ENCODE results near the gene GORASP1. TPM values are rescaled to one million over a fixed set of nuclear protein-coding genes. Genes with fewer than 3 reads are reported as not detected.

Gene GORASP1
- total RNA-seq, 2 donors from 2014 or later = 47.4 to 48.9 TPM

DNA sequence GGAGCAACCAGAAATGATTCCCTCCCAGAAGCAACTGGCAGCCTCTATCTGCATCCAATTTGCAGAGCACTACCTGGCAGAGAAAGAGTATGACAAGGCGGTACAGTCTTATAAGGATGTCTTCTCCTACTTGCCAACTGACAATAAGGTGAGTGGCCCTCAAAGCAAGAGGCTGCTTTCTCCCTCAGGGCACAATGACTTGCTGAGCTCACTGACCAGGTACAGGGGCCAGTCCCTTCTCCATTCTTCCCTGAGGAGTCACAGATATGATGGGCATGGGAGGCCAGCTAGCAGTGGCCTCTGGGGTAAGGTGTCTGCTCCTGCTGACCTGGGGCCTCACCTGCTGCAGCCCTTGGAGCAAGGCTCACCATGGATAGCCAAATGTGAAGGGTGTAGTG lies 25.7 kb upstream of the GORASP1 start:
- Mint-ChIP-seq H3K27ac (no peak overlapping the region), H3K4me1 (peaks cover 8% of the 10 kb centered on the region), H3K4me3 (no peak overlapping the region), H3K9me3 (no peaks in the 10 kb centered on the region), H3K27me3 (ENCODE audit: insufficient read depth) (no peaks in the 10 kb centered on the region), H3K36me3 (ENCODE audit: low read depth) (no peaks in the 10 kb centered on the region)
- H3K36me3 ChIP-seq (ENCODE audit: control insufficient read depth, insufficient read depth, low read length) = no peaks in the 10 kb centered on the region
- no peak overlapping the region for H3K4me3 ChIP-seq (ENCODE audit: low read length)
- no peak overlapping the region for H3K27ac ChIP-seq (ENCODE audit: low read depth, low read length)
- H3K27me3 ChIP-seq (ENCODE audit: control insufficient read depth, insufficient read depth, low read length, poor library complexity, severe bottlenecking) = no peaks in the 10 kb centered on the region
- H3K9ac ChIP-seq (ENCODE audit: extremely low read depth, low read length, poor library complexity, severe bottlenecking) = no peak overlapping the region
- no peaks in the 10 kb centered on the region for H3K4me1 ChIP-seq (ENCODE audit: control insufficient read depth, insufficient read depth, low read length)
- TF ChIP-seq, protein P1, sequence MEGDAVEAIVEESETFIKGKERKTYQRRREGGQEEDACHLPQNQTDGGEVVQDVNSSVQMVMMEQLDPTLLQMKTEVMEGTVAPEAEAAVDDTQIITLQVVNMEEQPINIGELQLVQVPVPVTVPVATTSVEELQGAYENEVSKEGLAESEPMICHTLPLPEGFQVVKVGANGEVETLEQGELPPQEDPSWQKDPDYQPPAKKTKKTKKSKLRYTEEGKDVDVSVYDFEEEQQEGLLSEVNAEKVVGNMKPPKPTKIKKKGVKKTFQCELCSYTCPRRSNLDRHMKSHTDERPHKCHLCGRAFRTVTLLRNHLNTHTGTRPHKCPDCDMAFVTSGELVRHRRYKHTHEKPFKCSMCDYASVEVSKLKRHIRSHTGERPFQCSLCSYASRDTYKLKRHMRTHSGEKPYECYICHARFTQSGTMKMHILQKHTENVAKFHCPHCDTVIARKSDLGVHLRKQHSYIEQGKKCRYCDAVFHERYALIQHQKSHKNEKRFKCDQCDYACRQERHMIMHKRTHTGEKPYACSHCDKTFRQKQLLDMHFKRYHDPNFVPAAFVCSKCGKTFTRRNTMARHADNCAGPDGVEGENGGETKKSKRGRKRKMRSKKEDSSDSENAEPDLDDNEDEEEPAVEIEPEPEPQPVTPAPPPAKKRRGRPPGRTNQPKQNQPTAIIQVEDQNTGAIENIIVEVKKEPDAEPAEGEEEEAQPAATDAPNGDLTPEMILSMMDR (conservative IDR thresholded peaks at IDR 0.05) = no peak
- no peak for DNase-seq
- no peaks in the 10 kb centered on the region for H3K9me3 ChIP-seq (ENCODE audit: control insufficient read depth, low read length)
- WGBS, 2 experiments (ENCODE audit: insufficient coverage in 1 of 2, insufficient read length in 1 of 2) = 94% methylated on average over 1 of the region's 1 CpG; no CpG with 5 or more reads in 1 of the 2 experiments

- 92 to 95% methylated on average over 7 to 11 of the region's 11 CpGs for WGBS, 2 experiments (ENCODE audit: insufficient coverage in 1 of 2, insufficient read length in 1 of 2)
- Histone ChIP-seq H3K27me3 (ENCODE audit: control insufficient read depth, insufficient read depth, low read length, poor library complexity, severe bottlenecking) (no peaks in the 10 kb centered on the region), H3K27ac (ENCODE audit: low read depth, low read length) (no peak overlapping the region), H3K9ac (ENCODE audit: extremely low read depth, low read length, poor library complexity, severe bottlenecking) (no peak overlapping the region), H3K9me3 (ENCODE audit: control insufficient read depth, low read length) (no peaks in the 10 kb centered on the region), H3K36me3 (ENCODE audit: control insufficient read depth, insufficient read depth, low read length) (no peaks in the 10 kb centered on the region), H3K4me3 (ENCODE audit: low read length) (no peak overlapping the region), H3K4me1 (ENCODE audit: control insufficient read depth, insufficient read depth, low read length) (no peaks in the 10 kb centered on the region)
- no peak for DNase-seq
- TF ChIP-seq, protein P1 (conservative IDR thresholded peaks at IDR 0.05) = no peak
- H3K9me3 Mint-ChIP-seq = no peaks in the 10 kb centered on the region
- peaks cover 8% of the 10 kb centered on the region for H3K4me1 Mint-ChIP-seq
- H3K27ac Mint-ChIP-seq = no peak overlapping the region
- no peaks in the 10 kb centered on the region for H3K36me3 Mint-ChIP-seq (ENCODE audit: low read depth)
- H3K27me3 Mint-ChIP-seq (ENCODE audit: insufficient read depth) = no peaks in the 10 kb centered on the region
- no peak overlapping the region for H3K4me3 Mint-ChIP-seq
Observed at GRCh38 chr3:39132096-39133092, 25.0 kb upstream of the GORASP1 start.

DNA sequence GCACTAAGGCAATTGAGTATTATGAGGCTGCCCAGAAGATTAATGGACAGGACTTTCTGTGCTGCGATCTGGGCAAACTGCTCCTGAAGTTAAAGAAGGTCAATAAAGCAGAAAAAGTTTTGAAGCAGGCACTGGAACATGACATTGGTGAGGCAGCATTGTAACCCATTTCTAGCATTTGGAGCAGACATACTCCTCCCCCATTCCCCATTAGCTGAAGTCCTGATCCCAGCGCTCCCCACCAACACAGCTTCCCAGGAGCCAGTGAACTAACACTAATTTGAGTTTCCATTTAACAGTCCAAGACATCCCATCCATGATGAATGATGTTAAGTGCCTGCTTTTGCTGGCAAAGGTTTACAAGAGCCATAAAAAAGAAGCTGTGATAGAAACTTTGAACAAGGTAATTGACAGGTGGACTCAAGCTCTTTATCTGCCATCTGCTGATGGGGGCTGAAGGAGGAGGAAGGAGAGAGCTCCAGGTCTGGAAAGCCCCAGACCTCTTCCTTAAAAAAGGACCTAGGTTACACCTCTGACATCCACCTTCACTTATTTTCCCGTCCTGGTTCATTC lies 23.4 kb upstream of the GORASP1 start:
- H3K27me3 Mint-ChIP-seq (ENCODE audit: insufficient read depth) = no peaks in the 10 kb centered on the region
- no peak overlapping the region for H3K4me3 Mint-ChIP-seq
- whole genome bisulfite sequencing, 2 experiments (ENCODE audit: insufficient coverage in 1 of 2, insufficient read length in 1 of 2) = 90 to 100% methylated on average over 1 to 3 of the region's 3 CpGs

More for the DNA sequence above, 23.4 kb upstream of the GORASP1 start:
- no peaks in the 10 kb centered on the region for H3K9me3 ChIP-seq (ENCODE audit: control insufficient read depth, low read length)
- no peak for DNase-seq
- H3K4me1 ChIP-seq (ENCODE audit: control insufficient read depth, insufficient read depth, low read length) = no peaks in the 10 kb centered on the region
- no peaks in the 10 kb centered on the region for H3K36me3 ChIP-seq (ENCODE audit: control insufficient read depth, insufficient read depth, low read length)
- no peak overlapping the region for H3K4me3 ChIP-seq (ENCODE audit: low read length)
- H3K27ac ChIP-seq (ENCODE audit: low read depth, low read length) = no peak overlapping the region
- no peaks in the 10 kb centered on the region for H3K36me3 Mint-ChIP-seq (ENCODE audit: low read depth)
- TF ChIP-seq, protein P1 (conservative IDR thresholded peaks at IDR 0.05) = no peak
- no peak overlapping the region for H3K27ac Mint-ChIP-seq
- H3K9ac ChIP-seq (ENCODE audit: extremely low read depth, low read length, poor library complexity, severe bottlenecking) = no peak overlapping the region
- no peaks in the 10 kb centered on the region for H3K9me3 Mint-ChIP-seq
- peaks cover 9% of the 10 kb centered on the region for H3K4me1 Mint-ChIP-seq
- no peaks in the 10 kb centered on the region for H3K27me3 ChIP-seq (ENCODE audit: control insufficient read depth, insufficient read depth, low read length, poor library complexity, severe bottlenecking)
